Chondrocyte (in vitro differentiated cells): ENCODE results near the gene NECAB3. TPM values are rescaled to one million over a fixed set of nuclear protein-coding genes. Genes with fewer than 3 reads are reported as not detected.

ENCODE experiments used
- DNase-seq: peaks from one replicate; pipeline ENCODE4 v3.0.0; 2021; ENCODE audit warnings: mixed read lengths, low spot score
- H3K27ac Mint-ChIP-seq: one replicate; pipeline ENCODE4 v1.8.0; 2021; ENCODE audit warnings: mild to moderate bottlenecking, moderate library complexity, mixed read lengths; ENCODE audit not compliant: unreplicated experiment
- H3K27me3 Mint-ChIP-seq: 2 replicates; pipeline ENCODE4 v1.8.0; 2021; ENCODE audit warnings: low read depth, mixed read lengths
- H3K36me3 Mint-ChIP-seq: 2 replicates; pipeline ENCODE4 v1.8.0; 2021; ENCODE audit warnings: low read depth, mixed read lengths
- H3K4me1 Mint-ChIP-seq: 2 replicates; pipeline ENCODE4 v1.8.0; 2021; ENCODE audit warnings: low read depth, mild to moderate bottlenecking, mixed read lengths
- H3K4me3 Mint-ChIP-seq: one replicate; pipeline ENCODE4 v1.8.0; 2021; ENCODE audit warnings: mild to moderate bottlenecking, moderate library complexity, mixed read lengths; ENCODE audit not compliant: unreplicated experiment
- H3K9me3 Mint-ChIP-seq: 2 replicates; pipeline ENCODE4 v1.8.0; 2021; ENCODE audit warnings: low read depth, mixed read lengths
- long read RNA-seq: library from polyadenylated mRNA; stranded (forward); transcript quantifications from one replicate; pipeline ENCODE4 v2.0.0, GENCODE V29; 2021
- total RNA-seq: library from RNA; stranded (reverse); gene quantifications from 3 replicates; pipeline ENCODE4 v1.2.1, GENCODE V29; 2021
- TF ChIP-seq, protein P1 (sequence below): fragments of 200-600 bp; sonication (generic); IDR thresholded peaks from 2 replicates; pipeline ENCODE4 v1.5.0; 2021; ENCODE audit warnings: antibody characterized with exemption, mild to moderate bottlenecking, moderate library complexity

The NECAB3 gene, protein sequence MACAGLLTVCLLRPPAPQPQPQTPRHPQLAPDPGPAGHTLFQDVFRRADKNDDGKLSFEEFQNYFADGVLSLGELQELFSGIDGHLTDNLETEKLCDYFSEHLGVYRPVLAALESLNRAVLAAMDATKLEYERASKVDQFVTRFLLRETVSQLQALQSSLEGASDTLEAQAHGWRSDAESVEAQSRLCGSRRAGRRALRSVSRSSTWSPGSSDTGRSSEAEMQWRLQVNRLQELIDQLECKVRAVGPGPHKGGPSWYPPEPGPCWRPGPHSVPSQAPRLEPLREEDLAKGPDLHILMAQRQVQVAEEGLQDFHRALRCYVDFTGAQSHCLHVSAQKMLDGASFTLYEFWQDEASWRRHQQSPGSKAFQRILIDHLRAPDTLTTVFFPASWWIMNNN
- 23.5 to 35.5 TPM (median 32.5 TPM) in 3 replicates for total RNA-seq
- long read RNA-seq, transcript NECAB3-202 (13 exons, 1,942 nt) = major isoform, 6 of 25 reads
- long read RNA-seq, partial matches to known transcripts = 2 of 25 reads
- long read RNA-seq, other reads (novel, unspliced or antisense) = 13 of 25 reads

DNA sequence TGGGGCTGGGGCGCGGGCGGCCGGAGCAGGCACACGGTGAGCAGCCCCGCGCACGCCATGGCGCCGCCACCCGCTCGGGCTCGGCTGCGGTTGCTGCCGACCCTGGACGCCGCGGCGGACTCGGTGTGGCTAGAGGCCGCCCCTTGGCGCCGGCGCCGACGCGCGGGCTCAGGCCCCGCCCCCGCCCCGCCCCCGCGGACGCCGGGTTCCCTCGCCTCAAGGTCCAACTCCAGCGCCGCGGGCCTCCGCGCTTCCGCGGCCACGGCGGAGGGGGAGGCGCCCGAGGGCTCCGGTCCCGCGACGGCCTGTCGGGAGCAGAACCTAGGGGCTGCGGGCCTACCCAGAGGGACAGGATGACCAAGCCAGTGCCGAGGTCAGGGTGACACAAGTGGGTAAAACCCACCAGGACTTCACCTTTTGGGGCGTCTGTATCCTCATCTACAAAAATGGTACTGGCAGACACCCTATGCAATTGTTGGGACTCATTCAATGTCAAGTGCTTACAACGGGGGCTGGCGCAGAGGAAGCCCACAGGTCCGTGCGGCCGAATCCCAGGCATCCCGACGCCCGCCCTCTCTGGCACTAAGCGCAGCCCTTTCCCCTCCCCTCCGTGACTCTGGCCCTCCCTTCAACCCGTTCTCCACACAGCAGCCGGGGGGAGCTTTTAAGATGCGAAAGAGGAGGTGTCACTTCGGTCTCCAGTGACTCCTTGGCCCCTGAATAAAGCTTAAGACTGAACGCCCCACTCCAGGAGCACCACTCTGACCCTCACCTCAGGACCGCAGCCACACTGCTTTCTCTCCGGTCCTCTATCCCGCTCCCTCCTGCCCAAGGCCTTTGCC lies at the start of gene NECAB3:
TSS of gene NECAB3 (minus strand) at position 135 of the 842 bp plus-strand sequence. CDS start at position 59, 76 bp downstream.
- DNase-seq = no peak

DNA sequence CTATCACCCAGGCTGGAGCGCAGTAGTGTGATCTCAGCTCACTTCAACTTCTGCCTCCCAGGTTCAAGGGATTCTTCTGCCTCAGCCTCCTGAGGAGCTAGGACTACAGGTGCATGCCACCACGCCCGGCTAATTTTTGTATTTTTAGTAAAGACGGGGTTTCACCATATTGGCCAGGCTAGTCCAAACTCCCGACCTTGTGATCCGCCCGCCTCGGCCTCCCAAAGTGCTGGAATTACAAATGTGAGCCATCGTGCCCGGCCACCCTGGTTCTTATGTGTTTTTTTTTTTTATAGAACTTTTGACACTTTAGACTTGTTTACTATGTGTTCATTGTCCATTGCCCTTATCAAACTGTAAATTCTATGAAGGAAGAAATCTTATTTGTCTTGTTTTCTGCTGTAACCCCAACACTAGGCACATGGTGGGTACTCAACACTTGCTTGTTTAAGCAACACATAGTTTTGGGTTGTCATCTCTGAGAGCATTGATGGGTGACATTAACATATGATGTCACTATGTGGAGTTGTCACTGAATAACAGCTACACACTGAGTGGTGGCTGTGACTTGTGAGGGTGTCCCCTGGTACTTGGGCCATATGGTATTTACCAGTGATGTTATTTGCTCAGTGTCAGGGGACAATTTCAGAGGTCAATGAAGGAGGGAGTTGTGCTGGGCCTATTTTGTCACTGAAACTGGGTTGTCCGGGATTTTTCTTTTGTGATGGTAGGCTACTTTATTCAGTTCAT lies 47.3 kb upstream of the NECAB3 start:
- Mint-ChIP-seq H3K4me1 (peaks cover 10% of the 10 kb centered on the region), H3K36me3 (no peaks in the 10 kb centered on the region), H3K4me3 (no peak overlapping the region), H3K27ac (peak overlapping the region; percentile 36), H3K27me3 (no peaks in the 10 kb centered on the region), H3K9me3 (no peaks in the 10 kb centered on the region)
- DNase-seq = no peak
- TF ChIP-seq, protein P1, sequence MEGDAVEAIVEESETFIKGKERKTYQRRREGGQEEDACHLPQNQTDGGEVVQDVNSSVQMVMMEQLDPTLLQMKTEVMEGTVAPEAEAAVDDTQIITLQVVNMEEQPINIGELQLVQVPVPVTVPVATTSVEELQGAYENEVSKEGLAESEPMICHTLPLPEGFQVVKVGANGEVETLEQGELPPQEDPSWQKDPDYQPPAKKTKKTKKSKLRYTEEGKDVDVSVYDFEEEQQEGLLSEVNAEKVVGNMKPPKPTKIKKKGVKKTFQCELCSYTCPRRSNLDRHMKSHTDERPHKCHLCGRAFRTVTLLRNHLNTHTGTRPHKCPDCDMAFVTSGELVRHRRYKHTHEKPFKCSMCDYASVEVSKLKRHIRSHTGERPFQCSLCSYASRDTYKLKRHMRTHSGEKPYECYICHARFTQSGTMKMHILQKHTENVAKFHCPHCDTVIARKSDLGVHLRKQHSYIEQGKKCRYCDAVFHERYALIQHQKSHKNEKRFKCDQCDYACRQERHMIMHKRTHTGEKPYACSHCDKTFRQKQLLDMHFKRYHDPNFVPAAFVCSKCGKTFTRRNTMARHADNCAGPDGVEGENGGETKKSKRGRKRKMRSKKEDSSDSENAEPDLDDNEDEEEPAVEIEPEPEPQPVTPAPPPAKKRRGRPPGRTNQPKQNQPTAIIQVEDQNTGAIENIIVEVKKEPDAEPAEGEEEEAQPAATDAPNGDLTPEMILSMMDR = no peak

More for the DNA sequence above, at the start of gene NECAB3:
- H3K4me3 Mint-ChIP-seq = peak within 1 kb of the TSS; percentile 91
- TF ChIP-seq, protein P1 = no peak
- peak within 1 kb of the TSS; percentile 76 for H3K27ac Mint-ChIP-seq
- H3K36me3 Mint-ChIP-seq = peaks cover 10% of the 10 kb centered on the region
- peaks cover 45% of the 10 kb centered on the region for H3K4me1 Mint-ChIP-seq
- no peaks in the 10 kb centered on the region for H3K9me3 Mint-ChIP-seq
- no peaks in the 10 kb centered on the region for H3K27me3 Mint-ChIP-seq

DNA sequence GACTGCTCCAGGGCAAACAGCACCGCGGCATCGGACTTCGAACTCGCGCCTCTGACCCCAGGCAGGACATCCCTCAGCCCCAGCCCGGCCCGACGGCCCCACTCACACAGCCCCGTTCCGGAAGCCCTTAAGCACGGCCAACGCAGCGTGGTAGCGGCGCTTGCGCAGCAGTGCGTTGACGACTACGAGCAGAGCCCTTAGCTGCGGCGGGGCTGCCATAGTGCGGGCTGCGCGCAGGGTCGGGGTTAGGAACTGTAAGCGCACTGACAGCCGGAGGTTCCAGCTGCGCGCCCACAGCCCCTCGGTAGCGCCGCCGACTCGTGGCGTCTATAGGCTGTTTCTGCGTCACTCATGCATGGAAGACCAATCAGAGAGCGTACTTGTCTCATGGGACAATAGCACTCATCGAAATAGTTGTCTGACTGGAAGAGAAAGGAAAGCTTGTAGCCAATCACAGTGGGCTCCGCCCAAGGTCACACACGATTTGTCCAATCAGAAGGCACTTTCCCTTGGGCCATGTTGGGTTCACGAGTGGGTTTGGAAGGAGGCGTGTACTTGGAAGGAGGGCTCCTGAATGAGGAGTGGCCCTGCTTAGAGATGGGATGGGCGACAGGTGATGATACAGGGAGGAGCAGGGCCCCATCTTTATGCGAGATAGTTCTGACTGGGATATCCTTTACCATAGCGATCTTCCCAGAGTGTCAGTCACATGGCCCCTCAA lies 45.9 kb upstream of the NECAB3 start, which contains the start of gene PXMP4:
TSS of gene PXMP4 (minus strand) at position 322 of the 721 bp plus-strand sequence. CDS start at position 219, 103 bp downstream.
- TF ChIP-seq, protein P1 = no peak
- Mint-ChIP-seq H3K9me3 (no peaks in the 10 kb centered on the region), H3K27ac (peak within 1 kb of the TSS; percentile 58), H3K4me3 (peak within 1 kb of the TSS; percentile 82), H3K36me3 (no peaks in the 10 kb centered on the region), H3K4me1 (peaks cover 10% of the 10 kb centered on the region), H3K27me3 (no peaks in the 10 kb centered on the region)
- no peak for DNase-seq

DNA sequence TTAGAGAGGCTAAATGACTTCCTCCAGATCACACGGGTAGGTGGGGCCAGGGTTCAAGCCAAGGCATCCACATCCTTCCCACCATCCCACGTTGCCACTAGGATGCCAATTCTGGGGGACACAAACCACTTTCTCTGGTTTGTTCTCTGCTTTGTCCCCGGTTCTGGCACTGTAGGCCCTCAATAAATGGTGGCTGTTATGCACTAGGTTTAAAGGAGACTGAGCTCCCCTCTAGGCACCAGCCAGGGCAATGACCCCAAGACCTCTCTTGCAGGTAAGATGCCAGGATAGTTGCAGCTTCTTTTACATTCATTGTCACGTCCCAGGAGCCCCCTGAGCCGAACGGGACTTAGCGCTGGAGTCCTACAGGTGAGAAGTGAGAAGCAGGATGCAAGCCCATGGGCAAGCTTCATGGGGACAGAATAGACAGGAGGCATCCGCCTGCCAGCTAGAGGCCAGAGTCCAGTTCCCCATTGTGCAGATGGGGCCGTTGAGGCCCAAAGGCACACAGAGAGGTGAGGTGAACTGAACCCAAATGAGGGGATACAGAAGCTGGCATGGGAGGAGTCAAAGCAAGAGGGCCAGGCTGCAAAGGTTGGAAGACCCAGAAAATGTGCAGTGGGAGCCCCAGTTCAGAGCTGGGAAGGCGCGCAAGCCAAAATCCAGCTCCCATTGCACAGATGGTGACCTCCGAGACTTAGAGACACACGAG lies 45.2 kb upstream of the NECAB3 start:
- H3K27me3 Mint-ChIP-seq = no peaks in the 10 kb centered on the region
- H3K4me3 Mint-ChIP-seq = peak overlapping the region; percentile 82
- TF ChIP-seq, protein P1 = no peak
- no peak for DNase-seq
- H3K9me3 Mint-ChIP-seq = no peaks in the 10 kb centered on the region
- no peaks in the 10 kb centered on the region for H3K36me3 Mint-ChIP-seq
- H3K4me1 Mint-ChIP-seq = peaks cover 10% of the 10 kb centered on the region
- H3K27ac Mint-ChIP-seq = peak overlapping the region; percentile 27
